Measurements from ENCODE around the gene ZMYM4. TPM values are rescaled to one million over a fixed set of nuclear protein-coding genes. Genes with fewer than 3 reads are reported as not detected.

Gene ZMYM4
- total RNA-seq, 1 experiment from 2014 or later: 60.3 TPM

DNA sequence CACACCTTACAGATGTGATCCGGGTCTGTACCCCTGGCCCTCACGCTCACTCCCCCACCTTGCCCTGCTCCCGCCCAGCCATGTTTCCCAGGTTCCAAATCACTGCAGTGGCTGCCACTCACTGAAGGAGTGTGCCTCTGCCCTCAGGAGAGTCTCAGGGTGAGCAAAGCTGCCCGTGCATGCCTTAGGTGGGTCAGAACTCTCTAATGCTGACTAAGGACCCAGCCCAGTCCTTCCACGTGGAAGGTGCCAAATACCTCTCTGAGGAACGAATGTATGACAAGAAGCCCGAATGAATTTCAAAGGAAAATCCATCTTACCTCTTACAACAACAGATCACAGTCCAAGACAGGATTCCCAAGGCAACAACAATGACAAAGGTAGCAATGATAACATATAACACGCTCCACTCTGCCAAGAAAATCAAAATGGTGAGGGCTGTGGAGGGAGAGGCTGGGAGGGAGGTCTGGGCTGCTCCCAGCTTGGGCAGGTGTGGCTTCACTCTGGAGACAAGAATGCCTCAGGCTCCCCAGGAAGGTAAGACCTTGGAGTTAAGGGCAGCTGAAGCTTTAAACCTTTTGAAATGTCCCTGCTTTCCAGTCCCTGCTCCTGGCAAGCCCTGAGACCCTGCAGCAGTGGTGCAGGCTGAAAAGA lies 173.5 kb downstream of the ZMYM4 start (continued):
- TF ChIP-seq, protein P1, sequence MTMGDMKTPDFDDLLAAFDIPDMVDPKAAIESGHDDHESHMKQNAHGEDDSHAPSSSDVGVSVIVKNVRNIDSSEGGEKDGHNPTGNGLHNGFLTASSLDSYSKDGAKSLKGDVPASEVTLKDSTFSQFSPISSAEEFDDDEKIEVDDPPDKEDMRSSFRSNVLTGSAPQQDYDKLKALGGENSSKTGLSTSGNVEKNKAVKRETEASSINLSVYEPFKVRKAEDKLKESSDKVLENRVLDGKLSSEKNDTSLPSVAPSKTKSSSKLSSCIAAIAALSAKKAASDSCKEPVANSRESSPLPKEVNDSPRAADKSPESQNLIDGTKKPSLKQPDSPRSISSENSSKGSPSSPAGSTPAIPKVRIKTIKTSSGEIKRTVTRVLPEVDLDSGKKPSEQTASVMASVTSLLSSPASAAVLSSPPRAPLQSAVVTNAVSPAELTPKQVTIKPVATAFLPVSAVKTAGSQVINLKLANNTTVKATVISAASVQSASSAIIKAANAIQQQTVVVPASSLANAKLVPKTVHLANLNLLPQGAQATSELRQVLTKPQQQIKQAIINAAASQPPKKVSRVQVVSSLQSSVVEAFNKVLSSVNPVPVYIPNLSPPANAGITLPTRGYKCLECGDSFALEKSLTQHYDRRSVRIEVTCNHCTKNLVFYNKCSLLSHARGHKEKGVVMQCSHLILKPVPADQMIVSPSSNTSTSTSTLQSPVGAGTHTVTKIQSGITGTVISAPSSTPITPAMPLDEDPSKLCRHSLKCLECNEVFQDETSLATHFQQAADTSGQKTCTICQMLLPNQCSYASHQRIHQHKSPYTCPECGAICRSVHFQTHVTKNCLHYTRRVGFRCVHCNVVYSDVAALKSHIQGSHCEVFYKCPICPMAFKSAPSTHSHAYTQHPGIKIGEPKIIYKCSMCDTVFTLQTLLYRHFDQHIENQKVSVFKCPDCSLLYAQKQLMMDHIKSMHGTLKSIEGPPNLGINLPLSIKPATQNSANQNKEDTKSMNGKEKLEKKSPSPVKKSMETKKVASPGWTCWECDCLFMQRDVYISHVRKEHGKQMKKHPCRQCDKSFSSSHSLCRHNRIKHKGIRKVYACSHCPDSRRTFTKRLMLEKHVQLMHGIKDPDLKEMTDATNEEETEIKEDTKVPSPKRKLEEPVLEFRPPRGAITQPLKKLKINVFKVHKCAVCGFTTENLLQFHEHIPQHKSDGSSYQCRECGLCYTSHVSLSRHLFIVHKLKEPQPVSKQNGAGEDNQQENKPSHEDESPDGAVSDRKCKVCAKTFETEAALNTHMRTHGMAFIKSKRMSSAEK (CRISPR knock-in tag; IDR thresholded peaks at IDR 0.05; ENCODE audit: borderline replicate concordance): no peak
- TF ChIP-seq ZNF671 (CRISPR knock-in tag; IDR thresholded peaks at IDR 0.05) (no peak), EMX1 (CRISPR knock-in tag; IDR thresholded peaks at IDR 0.05) (no peak)

DNA sequence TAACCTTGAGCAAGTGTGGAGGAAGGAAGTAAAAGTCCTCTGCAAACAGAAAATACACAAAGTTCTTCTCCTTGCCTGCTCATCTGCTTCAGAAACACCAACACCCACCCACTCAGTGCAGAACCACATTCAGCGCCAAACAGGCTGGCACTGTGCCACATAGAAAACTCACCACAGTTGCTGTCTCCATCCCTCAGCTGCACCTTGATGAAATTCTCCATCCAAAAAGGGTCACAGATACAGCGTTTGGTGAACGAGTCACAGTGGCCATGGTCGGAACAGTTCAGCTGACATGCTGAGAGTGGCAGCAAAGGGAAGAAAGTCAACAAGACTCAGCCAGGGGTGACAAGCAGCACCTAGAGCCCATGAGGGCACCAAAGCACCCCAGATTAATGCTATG lies 174.2 kb downstream of the ZMYM4 start:
- ATAC-seq (no peak), DNase-seq (ENCODE audit: low spot score) (no peak)
- ChIA-PET CTCF (interaction anchor here (1.8 kb wide), 1 partner anchor 285 kb away, joined by 5 read pairs; no protein-coding TSS in a partner anchor), POLR2A (no interaction called here)
- no peak overlapping the region for H3K27ac Mint-ChIP-seq
- no peak for TF ChIP-seq TEAD1 (CRISPR knock-in tag; IDR thresholded peaks at IDR 0.05)
- TF ChIP-seq, protein P2, sequence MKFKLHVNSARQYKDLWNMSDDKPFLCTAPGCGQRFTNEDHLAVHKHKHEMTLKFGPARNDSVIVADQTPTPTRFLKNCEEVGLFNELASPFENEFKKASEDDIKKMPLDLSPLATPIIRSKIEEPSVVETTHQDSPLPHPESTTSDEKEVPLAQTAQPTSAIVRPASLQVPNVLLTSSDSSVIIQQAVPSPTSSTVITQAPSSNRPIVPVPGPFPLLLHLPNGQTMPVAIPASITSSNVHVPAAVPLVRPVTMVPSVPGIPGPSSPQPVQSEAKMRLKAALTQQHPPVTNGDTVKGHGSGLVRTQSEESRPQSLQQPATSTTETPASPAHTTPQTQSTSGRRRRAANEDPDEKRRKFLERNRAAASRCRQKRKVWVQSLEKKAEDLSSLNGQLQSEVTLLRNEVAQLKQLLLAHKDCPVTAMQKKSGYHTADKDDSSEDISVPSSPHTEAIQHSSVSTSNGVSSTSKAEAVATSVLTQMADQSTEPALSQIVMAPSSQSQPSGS (CRISPR knock-in tag; IDR thresholded peaks at IDR 0.05; ENCODE audit: borderline replicate concordance, low read depth): no peak
- no peak for TF ChIP-seq ZNF416 (CRISPR knock-in tag; IDR thresholded peaks at IDR 0.05)
- TF ChIP-seq ETV6 (CRISPR knock-in tag; IDR thresholded peaks at IDR 0.05): no peak
- TF ChIP-seq, protein P3, sequence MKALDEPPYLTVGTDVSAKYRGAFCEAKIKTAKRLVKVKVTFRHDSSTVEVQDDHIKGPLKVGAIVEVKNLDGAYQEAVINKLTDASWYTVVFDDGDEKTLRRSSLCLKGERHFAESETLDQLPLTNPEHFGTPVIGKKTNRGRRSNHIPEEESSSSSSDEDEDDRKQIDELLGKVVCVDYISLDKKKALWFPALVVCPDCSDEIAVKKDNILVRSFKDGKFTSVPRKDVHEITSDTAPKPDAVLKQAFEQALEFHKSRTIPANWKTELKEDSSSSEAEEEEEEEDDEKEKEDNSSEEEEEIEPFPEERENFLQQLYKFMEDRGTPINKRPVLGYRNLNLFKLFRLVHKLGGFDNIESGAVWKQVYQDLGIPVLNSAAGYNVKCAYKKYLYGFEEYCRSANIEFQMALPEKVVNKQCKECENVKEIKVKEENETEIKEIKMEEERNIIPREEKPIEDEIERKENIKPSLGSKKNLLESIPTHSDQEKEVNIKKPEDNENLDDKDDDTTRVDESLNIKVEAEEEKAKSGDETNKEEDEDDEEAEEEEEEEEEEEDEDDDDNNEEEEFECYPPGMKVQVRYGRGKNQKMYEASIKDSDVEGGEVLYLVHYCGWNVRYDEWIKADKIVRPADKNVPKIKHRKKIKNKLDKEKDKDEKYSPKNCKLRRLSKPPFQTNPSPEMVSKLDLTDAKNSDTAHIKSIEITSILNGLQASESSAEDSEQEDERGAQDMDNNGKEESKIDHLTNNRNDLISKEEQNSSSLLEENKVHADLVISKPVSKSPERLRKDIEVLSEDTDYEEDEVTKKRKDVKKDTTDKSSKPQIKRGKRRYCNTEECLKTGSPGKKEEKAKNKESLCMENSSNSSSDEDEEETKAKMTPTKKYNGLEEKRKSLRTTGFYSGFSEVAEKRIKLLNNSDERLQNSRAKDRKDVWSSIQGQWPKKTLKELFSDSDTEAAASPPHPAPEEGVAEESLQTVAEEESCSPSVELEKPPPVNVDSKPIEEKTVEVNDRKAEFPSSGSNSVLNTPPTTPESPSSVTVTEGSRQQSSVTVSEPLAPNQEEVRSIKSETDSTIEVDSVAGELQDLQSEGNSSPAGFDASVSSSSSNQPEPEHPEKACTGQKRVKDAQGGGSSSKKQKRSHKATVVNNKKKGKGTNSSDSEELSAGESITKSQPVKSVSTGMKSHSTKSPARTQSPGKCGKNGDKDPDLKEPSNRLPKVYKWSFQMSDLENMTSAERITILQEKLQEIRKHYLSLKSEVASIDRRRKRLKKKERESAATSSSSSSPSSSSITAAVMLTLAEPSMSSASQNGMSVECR (CRISPR knock-in tag; IDR thresholded peaks at IDR 0.05; ENCODE audit: borderline replicate concordance): no peak
- TF ChIP-seq ZNF317 (CRISPR knock-in tag; IDR thresholded peaks at IDR 0.05; ENCODE audit: borderline replicate concordance, low read depth): no peak
- no peaks in the 10 kb centered on the region for H3K27me3 Mint-ChIP-seq (ENCODE audit: low read depth)
- no peaks in the 10 kb centered on the region for H3K9me3 Mint-ChIP-seq
- peaks cover 42% of the 10 kb centered on the region for H3K36me3 Mint-ChIP-seq
- H3K4me1 Mint-ChIP-seq: no peaks in the 10 kb centered on the region
- H3K4me3 Mint-ChIP-seq: no peak overlapping the region

DNA sequence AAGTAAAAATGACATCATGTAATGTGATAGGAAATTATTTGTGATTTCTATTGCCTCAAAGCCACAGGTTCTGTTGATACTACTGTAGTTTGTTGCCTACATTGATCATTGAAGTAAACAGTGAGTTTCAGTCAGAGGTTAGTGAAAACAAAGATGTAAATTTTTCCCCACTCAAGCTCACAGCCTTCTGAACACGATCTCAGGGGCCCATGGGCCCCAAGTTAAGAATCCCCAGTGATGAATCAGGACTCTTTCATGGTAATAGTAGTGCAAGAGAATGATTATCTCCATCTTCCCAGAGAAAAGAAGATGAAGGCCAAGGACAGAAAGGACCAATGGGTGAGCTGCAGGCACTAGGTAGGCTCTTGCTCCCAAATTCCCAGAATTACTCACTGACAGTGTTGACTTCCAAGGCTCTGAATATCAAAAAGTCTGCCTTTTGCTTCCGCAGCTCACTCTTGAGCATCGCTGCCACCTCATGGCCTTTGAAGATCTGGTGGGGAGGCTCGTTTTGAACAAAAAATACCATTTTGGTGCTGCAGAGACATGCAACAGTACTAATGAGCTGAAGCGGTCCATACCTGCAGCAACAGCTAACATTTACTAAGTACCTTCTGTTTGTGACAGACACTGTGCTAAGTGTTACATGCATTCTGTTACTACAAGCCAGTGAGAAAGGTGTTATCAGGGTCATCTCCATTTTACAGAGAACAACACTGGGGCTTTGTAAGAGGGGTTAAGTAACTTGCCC lies 175.4 kb downstream of the ZMYM4 start:
- ATAC-seq (peak; percentile 60), DNase-seq (ENCODE audit: low spot score) (no peak)
- no peaks in the 10 kb centered on the region for H3K9me3 Mint-ChIP-seq
- H3K27me3 Mint-ChIP-seq (ENCODE audit: low read depth): no peaks in the 10 kb centered on the region
- TF ChIP-seq ZNF121 (CRISPR knock-in tag; IDR thresholded peaks at IDR 0.05): no peak
- TF ChIP-seq, protein P4, sequence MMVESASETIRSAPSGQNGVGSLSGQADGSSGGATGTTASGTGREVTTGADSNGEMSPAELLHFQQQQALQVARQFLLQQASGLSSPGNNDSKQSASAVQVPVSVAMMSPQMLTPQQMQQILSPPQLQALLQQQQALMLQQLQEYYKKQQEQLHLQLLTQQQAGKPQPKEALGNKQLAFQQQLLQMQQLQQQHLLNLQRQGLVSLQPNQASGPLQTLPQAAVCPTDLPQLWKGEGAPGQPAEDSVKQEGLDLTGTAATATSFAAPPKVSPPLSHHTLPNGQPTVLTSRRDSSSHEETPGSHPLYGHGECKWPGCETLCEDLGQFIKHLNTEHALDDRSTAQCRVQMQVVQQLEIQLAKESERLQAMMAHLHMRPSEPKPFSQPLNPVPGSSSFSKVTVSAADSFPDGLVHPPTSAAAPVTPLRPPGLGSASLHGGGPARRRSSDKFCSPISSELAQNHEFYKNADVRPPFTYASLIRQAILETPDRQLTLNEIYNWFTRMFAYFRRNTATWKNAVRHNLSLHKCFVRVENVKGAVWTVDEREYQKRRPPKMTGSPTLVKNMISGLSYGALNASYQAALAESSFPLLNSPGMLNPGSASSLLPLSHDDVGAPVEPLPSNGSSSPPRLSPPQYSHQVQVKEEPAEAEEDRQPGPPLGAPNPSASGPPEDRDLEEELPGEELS (CRISPR knock-in tag; IDR thresholded peaks at IDR 0.05): no peak
- TF ChIP-seq, protein P5, sequence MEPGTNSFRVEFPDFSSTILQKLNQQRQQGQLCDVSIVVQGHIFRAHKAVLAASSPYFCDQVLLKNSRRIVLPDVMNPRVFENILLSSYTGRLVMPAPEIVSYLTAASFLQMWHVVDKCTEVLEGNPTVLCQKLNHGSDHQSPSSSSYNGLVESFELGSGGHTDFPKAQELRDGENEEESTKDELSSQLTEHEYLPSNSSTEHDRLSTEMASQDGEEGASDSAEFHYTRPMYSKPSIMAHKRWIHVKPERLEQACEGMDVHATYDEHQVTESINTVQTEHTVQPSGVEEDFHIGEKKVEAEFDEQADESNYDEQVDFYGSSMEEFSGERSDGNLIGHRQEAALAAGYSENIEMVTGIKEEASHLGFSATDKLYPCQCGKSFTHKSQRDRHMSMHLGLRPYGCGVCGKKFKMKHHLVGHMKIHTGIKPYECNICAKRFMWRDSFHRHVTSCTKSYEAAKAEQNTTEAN (CRISPR knock-in tag; IDR thresholded peaks at IDR 0.05): no peak
- TF ChIP-seq ZNF138 (CRISPR knock-in tag; conservative IDR thresholded peaks at IDR 0.05): no peak
- peaks cover 46% of the 10 kb centered on the region for H3K36me3 Mint-ChIP-seq
- no peak overlapping the region for H3K4me3 Mint-ChIP-seq
- POLR2A ChIA-PET: interaction anchor here (0.6 to 1.5 kb wide), 3 partner anchors 37 to 198 kb away, joined by 3 read pairs; no protein-coding TSS in a partner anchor
- CTCF ChIA-PET: interaction anchor here (0.6 to 2.3 kb wide), 13 partner anchors 12 to 286 kb away, joined by 3 to 10 read pairs (median 4); no protein-coding TSS in a partner anchor
- peak overlapping the region; percentile 51; the same call in 1 of the 2 replicates for H3K27ac Mint-ChIP-seq
- H3K4me1 Mint-ChIP-seq: no peaks in the 10 kb centered on the region

Measured in WTC11 (cell line).